ENCODE results near the gene UBE2N.

- no peak for TF ChIP-seq POLR2A (IDR thresholded peaks at IDR 0.05; ENCODE audit: low read depth, low read length)
- no peak for TF ChIP-seq CTCF (IDR thresholded peaks at IDR 0.05; ENCODE audit: extremely low read depth in 1 of 2, insufficient read depth in 1 of 2, low read depth in 1 of 2, low read length in 2 of 2)
- no peak for TF ChIP-seq EZH2 (IDR thresholded peaks at IDR 0.05; ENCODE audit: borderline replicate concordance, low read depth, low read length, severe bottlenecking)
- TF ChIP-seq MAX (IDR thresholded peaks at IDR 0.05; ENCODE audit: insufficient read depth, insufficient read length), result no peak
- no peak for TF ChIP-seq POLR2AphosphoS5 (IDR thresholded peaks at IDR 0.05; ENCODE audit: insufficient read depth, low read depth, low read length)
- no peak for TF ChIP-seq GATA2 (IDR thresholded peaks at IDR 0.05; ENCODE audit: insufficient read depth, insufficient read length, low read depth, low read length)
- TF ChIP-seq JUN (IDR thresholded peaks at IDR 0.05; ENCODE audit: borderline replicate concordance, insufficient read depth, insufficient read length, low read depth), result no peak
- no peak for TF ChIP-seq FOS (IDR thresholded peaks at IDR 0.05; ENCODE audit: borderline replicate concordance, insufficient read depth, low read length)
Observed at GRCh38 chr12:93415723-93416464, 25.9 kb downstream of the UBE2N start.

All from endothelial cell of umbilical vein (primary cell).